Forelimb muscle (tissue), 1 donor: Measurements from ENCODE around the gene ARL4D. TPM values are rescaled to one million over a fixed set of nuclear protein-coding genes. Genes with fewer than 3 reads are reported as not detected.
"Not testable (repeated sequence)": the region's sequence is repeated elsewhere in the genome, so short reads cannot be mapped to it uniquely, and the experiment has no call there.

Experiments used
- DNase-seq: peaks from one replicate; pipeline ENCODE4 v3.0.0-alpha.2; 2013; ENCODE audit warnings: low read depth
- polyA plus RNA-seq: library from polyadenylated mRNA; unstranded; fragments of 120-200 nt; gene quantifications from one replicate; pipeline ENCODE4 v1.2.1, GENCODE V29; 2013; ENCODE audit not compliant: insufficient read length

Gene ARL4D, protein sequence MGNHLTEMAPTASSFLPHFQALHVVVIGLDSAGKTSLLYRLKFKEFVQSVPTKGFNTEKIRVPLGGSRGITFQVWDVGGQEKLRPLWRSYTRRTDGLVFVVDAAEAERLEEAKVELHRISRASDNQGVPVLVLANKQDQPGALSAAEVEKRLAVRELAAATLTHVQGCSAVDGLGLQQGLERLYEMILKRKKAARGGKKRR
- 8.5 TPM for polyA plus RNA-seq

- peak; percentile 55 for DNase-seq
Measured at GRCh38 chr17:43398724-43399595, at the start of gene ARL4D. Gene ARL4D (plus strand): TSS chr17:43398993. CDS start chr17:43399733, 740 bp downstream.

DNA sequence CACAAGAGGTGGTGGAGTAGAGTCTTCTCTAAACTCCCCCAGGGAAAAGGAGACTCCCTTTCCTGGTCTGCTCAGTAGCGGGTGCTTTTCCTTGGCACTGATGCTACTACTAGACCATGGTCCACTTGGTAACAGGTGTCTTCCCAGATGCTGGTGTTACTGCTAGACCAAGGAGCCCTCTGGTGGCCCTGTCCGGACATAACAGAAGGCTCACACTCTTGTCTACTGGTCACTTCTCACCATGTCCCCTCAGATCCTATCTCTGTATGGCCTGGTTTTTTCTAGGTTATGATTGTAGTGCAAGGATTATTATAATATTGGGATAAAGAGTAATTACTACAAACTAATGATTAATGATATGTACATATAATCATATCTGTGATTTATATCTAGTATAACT lies 49.7 kb upstream of the ARL4D start:
- DNase-seq, result no peak

DNA sequence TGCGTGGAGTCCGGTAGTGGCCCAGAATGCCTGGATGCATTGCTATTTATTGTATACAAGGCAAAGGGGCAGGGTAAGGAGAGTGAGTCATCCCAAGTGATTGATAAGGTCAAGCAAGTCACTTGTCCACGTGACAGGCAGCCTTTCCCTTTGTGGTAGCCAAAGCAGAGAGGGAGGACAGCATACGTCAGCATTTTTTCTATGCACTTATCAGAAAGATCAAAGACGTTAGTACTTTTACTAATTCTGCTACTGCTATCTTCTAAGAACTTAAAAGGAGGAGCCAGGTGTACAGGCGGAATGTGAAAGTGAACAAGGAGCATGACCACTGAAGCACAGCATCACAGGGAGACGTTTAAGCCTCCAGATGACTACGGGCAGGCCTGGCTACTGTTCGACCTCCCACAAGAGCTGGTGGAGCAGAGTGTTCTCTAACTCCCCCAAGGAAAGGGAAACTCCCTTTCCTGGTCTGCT lies 47.9 kb upstream of the ARL4D start:
- DNase-seq, result no peak

DNA sequence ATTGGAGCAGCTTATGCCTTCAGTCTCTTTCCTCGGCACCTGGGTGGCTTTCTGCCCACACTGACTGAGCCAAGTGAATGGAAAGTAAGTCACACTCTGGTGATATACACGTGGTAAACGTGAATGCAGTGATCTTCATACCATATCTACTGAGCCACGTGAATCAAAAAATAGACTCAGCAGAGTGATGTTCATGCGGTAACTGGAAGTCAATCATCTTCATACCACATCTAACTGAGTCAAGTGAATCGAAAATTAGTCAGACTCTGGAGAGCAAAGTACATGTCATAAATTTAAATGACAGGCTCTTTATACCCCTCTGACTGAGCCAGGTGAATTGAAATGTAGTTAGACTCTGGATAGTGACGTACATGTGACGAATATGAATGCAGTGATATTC lies 47.1 kb upstream of the ARL4D start:
- DNase-seq, result no peak

GRCh38 chr17:43352579-43353331 lies 46.0 kb upstream of the ARL4D start:
- no peak for DNase-seq

GRCh38 chr17:43353393-43353792 lies 45.4 kb upstream of the ARL4D start:
- DNase-seq, result no peak

GRCh38 chr17:43354371-43354770 lies 44.4 kb upstream of the ARL4D start:
- DNase-seq, result no peak

DNA sequence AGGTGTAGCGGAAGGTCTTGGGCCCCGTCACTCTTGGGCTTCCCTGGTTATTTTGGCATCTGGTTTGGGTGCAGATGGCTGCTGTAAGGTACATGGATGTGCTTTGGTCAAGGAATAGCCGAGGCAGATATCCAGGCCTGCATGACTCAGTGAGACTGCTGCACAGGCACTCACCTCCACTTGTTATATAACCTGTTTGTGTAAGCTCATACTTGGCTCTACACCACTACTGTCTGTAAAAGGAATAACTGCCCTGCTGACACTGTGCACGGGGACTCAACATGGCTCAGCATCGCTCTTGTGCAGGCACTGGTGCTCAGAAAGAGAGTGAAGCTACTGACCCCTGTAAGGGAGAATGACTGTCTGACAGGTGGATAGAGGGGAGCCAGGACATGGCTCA lies 42.3 kb upstream of the ARL4D start:
- no peak for DNase-seq

GRCh38 chr17:43356999-43357398 lies 41.8 kb upstream of the ARL4D start:
- no peak for DNase-seq

DNA sequence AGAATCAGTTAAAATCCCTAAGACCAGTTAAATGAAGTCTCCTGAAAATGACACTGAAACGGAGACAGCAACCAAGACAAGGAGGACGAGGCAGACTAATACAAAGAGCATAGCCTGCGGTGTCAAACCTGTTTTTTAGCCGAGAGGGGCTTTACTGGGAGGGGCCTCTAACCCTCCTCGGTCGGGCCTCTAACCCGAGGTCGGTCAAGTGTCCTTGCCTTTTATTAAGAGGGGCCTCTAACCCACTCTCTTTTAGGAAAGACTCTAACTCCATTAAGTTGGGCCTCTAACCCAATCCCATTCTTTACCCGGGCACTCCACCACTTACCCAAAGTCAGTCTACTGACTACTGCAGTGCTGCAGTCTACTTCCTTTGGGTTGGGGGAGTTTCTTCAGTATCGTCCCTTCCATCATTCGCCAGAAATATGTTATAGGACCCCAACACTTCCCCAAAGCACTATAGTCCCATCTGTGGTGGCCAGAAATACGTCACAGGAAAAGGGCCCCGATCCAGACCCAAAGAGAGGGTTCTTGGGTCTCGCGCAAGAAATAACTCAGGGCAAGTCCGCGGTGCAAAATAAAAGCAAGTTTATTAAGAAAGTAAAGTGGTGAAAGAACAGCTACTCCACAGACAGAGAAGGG lies 39.2 kb upstream of the ARL4D start:
- DNase-seq, result no peak

GRCh38 chr17:43360376-43360738 lies 38.4 kb upstream of the ARL4D start:
- peak; percentile 78 for DNase-seq

GRCh38 chr17:43360739-43361505 lies 37.9 kb upstream of the ARL4D start:
- peak; percentile 99 for DNase-seq

DNA sequence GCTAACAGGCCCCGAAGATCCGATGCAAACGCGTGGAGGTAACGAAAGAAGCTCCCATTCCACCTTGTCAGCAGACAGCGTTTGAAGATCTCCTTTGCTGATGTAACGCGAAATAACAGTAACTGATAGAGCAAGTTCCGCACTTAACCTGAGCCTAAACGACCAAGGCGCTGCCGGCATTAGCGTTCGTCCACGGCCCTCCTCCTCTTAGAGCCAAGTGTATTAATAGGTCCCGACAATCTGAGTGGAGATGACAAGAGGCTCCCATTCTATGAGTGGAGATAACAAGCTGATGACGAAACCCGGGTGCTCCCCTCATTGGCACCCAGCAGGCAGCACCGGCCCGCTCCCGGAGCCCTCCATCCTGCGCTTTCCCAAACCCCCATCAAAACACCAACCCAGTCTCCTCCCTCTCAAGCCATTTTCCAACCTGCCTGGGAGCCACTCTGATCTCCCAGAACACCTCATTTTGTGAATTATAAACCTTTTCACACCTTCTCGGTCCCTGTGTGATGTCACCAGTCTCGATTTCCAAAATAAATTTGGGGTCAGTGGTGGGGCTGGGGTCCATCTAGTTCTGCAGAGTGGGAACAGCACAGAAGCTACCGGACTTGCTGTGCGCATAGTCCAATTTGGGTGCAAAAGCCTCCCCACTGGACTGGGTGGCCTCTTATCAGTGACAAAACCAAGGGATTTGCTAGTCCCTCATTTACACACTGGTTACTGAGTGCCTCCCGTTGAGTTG lies 35.4 kb upstream of the ARL4D start:
- DNase-seq, result no peak

- DNase-seq, result no peak
Measured at GRCh38 chr17:43363926-43364285, 34.9 kb upstream of the ARL4D start.

- no peak for DNase-seq
Measured at GRCh38 chr17:43365356-43365755, 33.4 kb upstream of the ARL4D start.

DNA sequence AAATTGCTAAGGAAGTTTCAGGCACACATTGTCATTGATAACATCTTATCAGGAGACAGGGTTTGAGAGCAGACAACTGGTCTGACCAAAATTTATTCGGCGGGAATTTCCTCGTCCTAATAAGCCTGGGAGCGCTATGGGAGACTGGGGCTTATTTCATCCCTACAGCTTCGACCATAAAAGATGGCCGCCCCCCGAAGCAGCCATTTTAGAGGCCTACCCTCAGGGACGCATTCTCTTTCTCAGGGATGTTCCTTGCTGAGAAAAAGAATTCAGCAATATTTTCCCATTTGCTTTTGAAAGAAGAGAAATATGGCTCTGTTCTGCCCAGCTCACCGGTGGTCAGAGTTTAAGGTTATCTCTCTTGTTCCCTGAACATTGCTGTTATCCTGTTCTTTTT lies 32.9 kb upstream of the ARL4D start:
- DNase-seq, result not testable (repeated sequence)

DNA sequence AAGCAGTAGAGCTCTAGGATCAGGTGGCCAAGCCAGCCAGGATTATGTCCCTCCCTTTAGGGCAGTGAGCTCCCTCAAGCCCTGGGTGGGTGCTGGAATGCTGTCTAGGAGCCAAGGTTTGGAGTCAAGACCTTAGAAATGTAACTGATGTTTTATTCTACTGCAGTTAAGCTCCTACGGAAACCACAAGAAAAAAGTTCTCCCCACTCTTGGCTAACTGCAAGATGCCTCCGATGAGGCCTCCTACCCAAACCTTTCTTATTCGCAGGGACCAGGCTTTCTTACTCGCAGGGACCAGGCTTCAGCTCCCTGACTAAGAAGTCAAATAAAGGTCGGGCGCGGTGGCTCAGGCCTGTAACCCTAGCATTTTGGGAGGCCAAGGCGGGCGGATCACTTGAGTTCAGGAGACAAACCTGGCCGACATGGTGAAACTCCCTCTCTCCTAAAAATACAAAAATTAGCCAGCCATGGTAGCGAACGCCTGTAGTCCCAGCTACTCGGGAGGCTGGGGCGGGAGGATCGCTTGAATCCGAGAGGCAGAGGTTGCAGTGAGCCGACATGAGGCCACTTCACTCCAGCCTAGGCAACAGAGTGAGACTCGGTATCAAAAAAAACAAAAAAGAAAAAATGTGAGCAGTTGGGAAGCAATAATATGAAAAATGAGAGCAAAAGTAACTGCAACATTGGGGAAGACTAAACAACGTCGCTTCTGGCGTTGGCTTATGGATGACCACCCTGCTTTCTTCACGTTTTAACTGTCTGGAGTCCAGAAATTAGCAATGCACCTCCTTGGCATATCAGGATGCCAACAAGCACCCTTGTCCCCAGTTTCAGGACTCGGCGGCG lies 31.7 kb upstream of the ARL4D start:
- no peak for DNase-seq

- peak; percentile 80 for DNase-seq
Measured at GRCh38 chr17:43367737-43368242, 31.0 kb upstream of the ARL4D start.
